Stimulated activated CD8-positive, alpha-beta memory T cell treated with anti-CD3 and anti-CD28 coated beads, Interleukin-15, amount 100 ng/mL, for 4 hours (primary cell): Measurements from ENCODE around the gene TBC1D21.
"Not testable (repeated sequence)": the region's sequence is repeated elsewhere in the genome, so short reads cannot be mapped to it uniquely, and the experiment has no call there.

Experiments used
- DNase-seq, 2 donors: peaks; one replicate each; pipeline ENCODE4 v3.0.0-alpha.2; 2020; ENCODE audit warnings: low read depth in 2 of 2

Gene TBC1D21

GRCh38 chr15:73930371-73930770, 57.0 kb downstream of the TBC1D21 start:
- DNase-seq, result no peak

GRCh38 chr15:73930790-73931281, 57.5 kb downstream of the TBC1D21 start:
- no peak for DNase-seq

- no peak for DNase-seq
Measured at GRCh38 chr15:73931441-73931840, 58.1 kb downstream of the TBC1D21 start.

GRCh38 chr15:73932381-73933191, 59.2 kb downstream of the TBC1D21 start:
- no peak for DNase-seq

GRCh38 chr15:73934281-73934680, 60.9 kb downstream of the TBC1D21 start:
- DNase-seq, result no peak

GRCh38 chr15:73935547-73935946, 62.2 kb downstream of the TBC1D21 start:
- DNase-seq, result no peak

- DNase-seq, result no peak
Measured at GRCh38 chr15:73936181-73936580, 62.8 kb downstream of the TBC1D21 start.

- no peak for DNase-seq
Measured at GRCh38 chr15:73936588-73937290, 63.4 kb downstream of the TBC1D21 start.

- DNase-seq, result no peak
Measured at GRCh38 chr15:73937296-73937695, 63.9 kb downstream of the TBC1D21 start.

GRCh38 chr15:73937726-73938125, 64.4 kb downstream of the TBC1D21 start:
- no peak for DNase-seq

GRCh38 chr15:73938516-73938915, 65.2 kb downstream of the TBC1D21 start:
- DNase-seq, result not testable (repeated sequence)
